H1 (cell line): ENCODE measurements around the gene VPS13C. TPM values are rescaled to one million over a fixed set of nuclear protein-coding genes. Genes with fewer than 3 reads are reported as not detected.

Experiments
- CTCF ChIA-PET: fragments of 300-600 bp; sonication (Branson Sonifier 250); formaldehyde crosslinking; loops from one replicate; lab custom pipeline; 2021; ENCODE audit not compliant: partially characterized antibody; lab: Charles Lee
- POLR2A ChIA-PET: fragments of 300-600 bp; sonication (Branson Sonifier 250); formaldehyde crosslinking; loops from one replicate; lab custom pipeline; 2021; ENCODE audit warnings: inconsistent platforms; ENCODE audit not compliant: partially characterized antibody; lab: Charles Lee
- DNase-seq, 2 experiments: peaks; one replicate each; pipeline versions ENCODE4 v3.0.0 to v3.0.0-alpha.2; 2010 to 2022; ENCODE audit warnings: low spot score in 2 of 2, low read depth in 1 of 2, mixed read lengths in 1 of 2
- FAIRE-seq: peaks from 2 replicates; lab custom pipeline; 2011; peaks lifted over from hg19 to GRCh38; lab: Jason Lieb, UNC
- H2AFZ ChIP-seq: 2 replicates; pipeline ENCODE4 v1.8.1; 2012; ENCODE audit warnings: low read length, inconsistent platforms
- H2AK5ac ChIP-seq: 2 replicates; pipeline ENCODE4 v1.6.1; 2013; ENCODE audit warnings: low read depth, low read length
- H2BK120ac ChIP-seq: replicated peaks from 2 replicates; pipeline ENCODE3; 2013; ENCODE audit warnings: low read depth, low read length, inconsistent platforms
- H2BK12ac ChIP-seq: 2 replicates; pipeline ENCODE4 v1.6.1; 2013; ENCODE audit warnings: low read depth, low read length
- H2BK15ac ChIP-seq: 2 replicates; pipeline ENCODE4 v1.6.1; 2013; ENCODE audit warnings: low read length
- H2BK20ac ChIP-seq: 2 replicates; pipeline ENCODE4 v1.6.1; 2013; ENCODE audit warnings: low read length
- H2BK5ac ChIP-seq: 2 replicates; pipeline ENCODE4 v1.6.1; 2013; ENCODE audit warnings: low read depth, low read length
- H3K14ac ChIP-seq: 2 replicates; pipeline ENCODE4 v1.6.1; 2013; ENCODE audit warnings: inconsistent platforms; ENCODE audit not compliant: insufficient read length
- H3K18ac ChIP-seq: 2 replicates; pipeline ENCODE4 v1.6.1; 2013; ENCODE audit warnings: low read length; ENCODE audit errors: extremely low read depth
- H3K23ac ChIP-seq: 2 replicates; pipeline ENCODE4 v1.6.1; 2013; ENCODE audit warnings: inconsistent platforms; ENCODE audit not compliant: insufficient read length
- H3K23me2 ChIP-seq: 2 replicates; pipeline ENCODE4 v1.6.1; 2013; ENCODE audit warnings: low read depth, low read length
- H3K27ac ChIP-seq: 2 replicates; pipeline ENCODE4 v1.6.1; 2011; ENCODE audit warnings: low read depth, low read length, inconsistent platforms
- H3K27me3 ChIP-seq, 4 experiments: replicated peaks in 1 of 4; 1 replicate in 1 of 4; 2 replicates in 3 of 4; pipeline versions ENCODE4 v1.6.1 to v1.8.1; 2011 to 2013; ENCODE audit warnings: low read length in 3 of 4, mild to moderate bottlenecking in 3 of 4, inconsistent platforms in 2 of 4, mixed read lengths in 2 of 4, moderate library complexity in 1 of 4; ENCODE audit not compliant: control insufficient read depth in 3 of 4, insufficient read depth in 3 of 4; ENCODE audit errors: extremely low read depth in 1 of 4
- H3K36me3 ChIP-seq, 4 experiments: 2 replicates each; pipeline versions ENCODE4 v1.6.1 to v1.8.1; 2011 to 2013; ENCODE audit warnings: mild to moderate bottlenecking in 4 of 4, low read length in 3 of 4, moderate library complexity in 2 of 4, control low read depth in 1 of 4, inconsistent platforms in 1 of 4; ENCODE audit not compliant: insufficient read depth in 4 of 4, control insufficient read depth in 2 of 4
- H3K4ac ChIP-seq: replicated peaks from 2 replicates; pipeline ENCODE3; 2013; ENCODE audit warnings: low read length, low read depth, mixed read lengths, inconsistent platforms; ENCODE audit not compliant: insufficient read length
- H3K4me1 ChIP-seq, 4 experiments: replicated peaks in 1 of 4; 1 replicate in 1 of 4; 2 replicates in 3 of 4; pipeline versions ENCODE4 v1.6.1 to v1.8.1; 2011 to 2013; ENCODE audit warnings: low read length in 3 of 4, inconsistent platforms in 2 of 4, mixed read lengths in 1 of 4; ENCODE audit not compliant: insufficient read depth in 4 of 4, control insufficient read depth in 3 of 4
- H3K4me2 ChIP-seq, 2 experiments: 2 replicates each; pipeline versions ENCODE4 v1.6.1 to v1.8.1; 2011 to 2013; ENCODE audit warnings: low read depth in 2 of 2, low read length in 2 of 2, control low read depth in 1 of 2, inconsistent platforms in 1 of 2, mild to moderate bottlenecking in 1 of 2; ENCODE audit not compliant: insufficient read depth in 1 of 2
- H3K4me3 ChIP-seq, 4 experiments: fragments of 200-600, 300-600 bp in 1 of 4; sonication (generic), shearing (Covaris generic), sonication (Bioruptor Twin) in 1 of 4; 2 replicates each; pipeline versions ENCODE4 v1.5.1 to v1.8.1; 2011 to 2016; ENCODE audit warnings: low read length in 4 of 4, low read depth in 3 of 4, control low read depth in 2 of 4, inconsistent platforms in 2 of 4, mild to moderate bottlenecking in 2 of 4, mixed read lengths in 1 of 4, moderate library complexity in 1 of 4; ENCODE audit not compliant: insufficient read depth in 2 of 4; ENCODE audit errors: extremely low read depth in 1 of 4
- H3K56ac ChIP-seq: replicated peaks from 2 replicates; pipeline ENCODE3; 2013; ENCODE audit warnings: low read depth, mild to moderate bottlenecking, mixed read lengths, low read length, inconsistent platforms; ENCODE audit not compliant: insufficient read length
- H3K79me1 ChIP-seq: 2 replicates; pipeline ENCODE4 v1.6.1; 2013; ENCODE audit warnings: low read depth, low read length, control low read depth
- H3K79me2 ChIP-seq, 2 experiments: 2 replicates each; pipeline versions ENCODE4 v1.6.1 to v1.8.1; 2012 to 2013; ENCODE audit warnings: low read length in 2 of 2, mild to moderate bottlenecking in 2 of 2, inconsistent platforms in 1 of 2; ENCODE audit not compliant: insufficient read depth in 2 of 2, control insufficient read depth in 1 of 2
- H3K9ac ChIP-seq, 4 experiments: replicated peaks in 1 of 4; 1 replicate in 1 of 4; 2 replicates in 3 of 4; pipeline versions ENCODE4 v1.6.1 to v1.8.1; 2011 to 2013; ENCODE audit warnings: low read depth in 3 of 4, low read length in 3 of 4, control low read depth in 2 of 4, mild to moderate bottlenecking in 2 of 4, moderate library complexity in 2 of 4, inconsistent platforms in 1 of 4; ENCODE audit errors: extremely low read depth in 1 of 4
- H3K9me3 ChIP-seq, 2 experiments: 2 replicates each; pipeline versions ENCODE4 v1.6.1 to v1.8.1; 2012 to 2013; ENCODE audit warnings: mild to moderate bottlenecking in 2 of 2, moderate library complexity in 2 of 2, control low read depth in 1 of 2, inconsistent platforms in 1 of 2, low read depth in 1 of 2, low read length in 1 of 2, mixed read lengths in 1 of 2; ENCODE audit not compliant: insufficient read depth in 2 of 2
- H4K20me1 ChIP-seq, 2 experiments: replicated peaks in 1 of 2; 2 replicates each; pipeline versions ENCODE3 to v1.8.1; 2011 to 2013; ENCODE audit warnings: inconsistent platforms in 2 of 2, low read length in 2 of 2, mild to moderate bottlenecking in 1 of 2; ENCODE audit not compliant: insufficient read depth in 2 of 2, control insufficient read depth in 1 of 2
- H4K5ac ChIP-seq: 2 replicates; pipeline ENCODE4 v1.6.1; 2013; ENCODE audit warnings: low read length, low read depth, mixed read lengths, inconsistent platforms; ENCODE audit not compliant: insufficient read length
- H4K8ac ChIP-seq: 2 replicates; pipeline ENCODE4 v1.8.0; 2013; ENCODE audit warnings: mild to moderate bottlenecking, moderate library complexity, low read length, inconsistent platforms; ENCODE audit not compliant: insufficient read depth; ENCODE audit errors: extremely low read depth
- H4K91ac ChIP-seq: replicated peaks from 2 replicates; pipeline ENCODE3; 2013; ENCODE audit warnings: low read length, mixed read lengths, inconsistent platforms; ENCODE audit not compliant: insufficient read length
- EGR1 ChIP-seq: IDR thresholded peaks from 2 replicates; pipeline ENCODE4 v1.6.1; 2011; ENCODE audit warnings: low read depth, low read length, borderline replicate concordance
- FOSL1 ChIP-seq: IDR thresholded peaks from 2 replicates; pipeline ENCODE4 v1.6.1; 2011; ENCODE audit warnings: mild to moderate bottlenecking, low read depth, low read length, moderate library complexity; ENCODE audit not compliant: insufficient read depth
- GTF2F1 ChIP-seq: IDR thresholded peaks from 2 replicates; pipeline ENCODE4 v1.6.1; 2012; ENCODE audit warnings: low read depth, low read length, improper control_type of control experiment, borderline replicate concordance
- JUND ChIP-seq: IDR thresholded peaks from 2 replicates; pipeline ENCODE4 v1.6.1; 2011; ENCODE audit warnings: mild to moderate bottlenecking, improper control_type of control experiment, low read length
- NANOG ChIP-seq: IDR thresholded peaks from 2 replicates; pipeline ENCODE4 v1.6.1; 2011; ENCODE audit warnings: low read length, low read depth, mild to moderate bottlenecking, inconsistent platforms; ENCODE audit not compliant: insufficient read depth, poor library complexity, severe bottlenecking
- PHF8 ChIP-seq: fragments of 200-600 bp; sonication (generic); conservative IDR thresholded peaks from 2 replicates; pipeline ENCODE4 v1.7.1; 2012; ENCODE audit warnings: low read depth, mild to moderate bottlenecking, inconsistent platforms, low read length, moderate library complexity
- RBBP5 ChIP-seq: IDR thresholded peaks from 2 replicates; pipeline ENCODE4 v1.7.1; 2012; ENCODE audit warnings: low read depth, mild to moderate bottlenecking, inconsistent platforms, low read length, moderate library complexity, borderline replicate concordance
- SIX5 ChIP-seq: IDR thresholded peaks from 2 replicates; pipeline ENCODE4 v1.6.1; 2011; ENCODE audit warnings: mild to moderate bottlenecking, low read depth, low read length
- TCF12 ChIP-seq: IDR thresholded peaks from 2 replicates; pipeline ENCODE4 v1.6.1; 2011; ENCODE audit warnings: low read depth, mild to moderate bottlenecking, low read length
- TEAD4 ChIP-seq: IDR thresholded peaks from 2 replicates; pipeline ENCODE4 v1.6.1; 2012; ENCODE audit warnings: low read depth, low read length, inconsistent platforms, mixed read lengths
- WGBS, 2 experiments: shearing (Covaris generic) in 1 of 2; methylation state at CpG; one replicate each; pipeline versions ENCODE4 v1.1.6 to v1.1.7; 2013 to 2015; ENCODE audit warnings: low lambda C conversion rate in 2 of 2, mixed read lengths in 2 of 2, inconsistent platforms in 1 of 2, low coverage in 1 of 2, missing lambda C conversion rate in 1 of 2; ENCODE audit not compliant: insufficient replicate concordance in 2 of 2, insufficient coverage in 1 of 2, insufficient read length in 1 of 2; ENCODE audit errors: extremely low coverage in 1 of 2, missing lambda C conversion rate in 1 of 2; 5-methylcytosine and 5-hydroxymethylcytosine counted together
- polyA plus RNA-seq, 7 experiments: library from polyadenylated mRNA; depleted of rRNA in 3 of 7; stranded (reverse) in 5 of 7; unstranded in 2 of 7; fragments of >200 nt in 5 of 7; fragments of 200-250 nt in 2 of 7; gene quantifications; 1 replicate in 5 of 7; 2 replicates in 1 of 7; 4 replicates in 1 of 7; pipeline versions ENCODE4 v1.2.1 to v1.2.3, GENCODE V29; 2011 to 2013; ENCODE audit warnings: missing spikeins in 2 of 7, mixed read lengths in 2 of 7
- total RNA-seq: library from RNA; stranded (reverse); fragmentation: NEBNext Ultra II Directional; extraction: Animal tissue kit (Norgen Biotek cat#: 25700); gene quantifications from 2 replicates; pipeline ENCODE4 v1.2.1, GENCODE V29; 2021
- TF ChIP-seq, protein P1 (sequence below): IDR thresholded peaks from 2 replicates; pipeline ENCODE4 v1.6.1; 2012; ENCODE audit warnings: low read length, inconsistent platforms
- TF ChIP-seq, protein P2 (sequence below): IDR thresholded peaks from 2 replicates; pipeline ENCODE4 v1.6.1; 2012; ENCODE audit warnings: inconsistent platforms

Gene VPS13C
- total and polyA plus RNA-seq, 2 of the 8 experiments (the other 6 are each of a cell fraction or from before 2014, with no cell fraction given): 4.8 to 18.8 TPM

DNA sequence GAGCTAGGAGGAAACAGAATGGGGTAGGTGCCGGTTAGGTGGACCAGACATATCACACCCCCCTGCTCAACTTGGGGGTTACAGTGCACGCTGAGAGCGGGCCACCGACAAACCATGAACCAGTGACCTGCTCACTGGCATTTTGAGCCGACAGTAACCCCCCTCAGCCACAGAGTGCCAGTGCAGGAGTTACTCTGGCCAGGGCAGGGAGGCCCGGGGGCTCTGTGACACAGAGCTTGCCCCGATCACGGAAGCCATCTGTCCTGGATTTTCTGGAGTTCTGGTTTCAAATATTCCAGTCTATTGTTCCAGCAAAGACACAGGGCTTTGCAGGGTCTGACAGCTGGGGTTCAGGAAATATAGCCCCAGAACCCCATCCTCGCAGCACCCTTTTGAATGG is 225.2 kb downstream of the VPS13C start:
- H3K4me1 ChIP-seq: peaks cover 0 to 9% (median under 1%) of the 10 kb centered on the region in 4 experiments; a peak in 5 of 7 replicates
- no peaks in the 10 kb centered on the region for H3K79me2 ChIP-seq
- peak overlapping the region; percentile 93; the same call in 1 of the 2 replicates for H2AFZ ChIP-seq
- no peak overlapping the region for H2AK5ac ChIP-seq
- CTCF ChIA-PET: interaction anchor here (0.6 to 4.9 kb wide), 57 partner anchors 11 to 1247 kb away, joined by 3 to 56 read pairs (median 4); no protein-coding TSS in a partner anchor
- H2BK20ac ChIP-seq: no peak overlapping the region
- no peak for DNase-seq
- H3K14ac ChIP-seq: no peak overlapping the region
- H3K23ac ChIP-seq: no peak overlapping the region
- H3K56ac ChIP-seq: no peak overlapping the region
- 0 out of 2 replicates have a peak overlapping the region, but pooled peaks have one; percentile 0 for H2BK5ac ChIP-seq
- 0 out of 2 replicates have a peak overlapping the region, but pooled peaks have one; percentile 51 for H2BK12ac ChIP-seq
- 0 out of 2 replicates have a peak overlapping the region, but pooled peaks have one; percentile 72 for H2BK15ac ChIP-seq
- H3K4me2 ChIP-seq: peak overlapping the region in 1 of 2 experiments; percentile 56; a peak in 2 of 4 replicates
- H3K9ac ChIP-seq: no peak overlapping the region
- H3K27ac ChIP-seq: no peak overlapping the region
- POLR2A ChIA-PET: no interaction called here
- no peak overlapping the region for H4K91ac ChIP-seq
- H3K4ac ChIP-seq: no peak overlapping the region
- no peak overlapping the region for H3K18ac ChIP-seq
- H3K79me1 ChIP-seq: no peaks in the 10 kb centered on the region
- 96% methylated on average over 8 of the region's 9 CpGs; no CpG with 5 or more reads in 1 of the 2 experiments for WGBS, 2 experiments
- no peak overlapping the region for H3K4me3 ChIP-seq
- no peak overlapping the region for H2BK120ac ChIP-seq
- FAIRE-seq: no peak
- no peaks in the 10 kb centered on the region for H3K36me3 ChIP-seq
- no peak overlapping the region for H4K5ac ChIP-seq
- no peaks in the 10 kb centered on the region for H3K9me3 ChIP-seq
- H3K27me3 ChIP-seq: no peaks in the 10 kb centered on the region
- no peak overlapping the region for H4K8ac ChIP-seq
- H3K23me2 ChIP-seq: no peaks in the 10 kb centered on the region
- H4K20me1 ChIP-seq: no peaks in the 10 kb centered on the region
- TF ChIP-seq RBBP5: no peak
- TF ChIP-seq GTF2F1: no peak
- no peak for TF ChIP-seq TEAD4
- TF ChIP-seq, protein P1, sequence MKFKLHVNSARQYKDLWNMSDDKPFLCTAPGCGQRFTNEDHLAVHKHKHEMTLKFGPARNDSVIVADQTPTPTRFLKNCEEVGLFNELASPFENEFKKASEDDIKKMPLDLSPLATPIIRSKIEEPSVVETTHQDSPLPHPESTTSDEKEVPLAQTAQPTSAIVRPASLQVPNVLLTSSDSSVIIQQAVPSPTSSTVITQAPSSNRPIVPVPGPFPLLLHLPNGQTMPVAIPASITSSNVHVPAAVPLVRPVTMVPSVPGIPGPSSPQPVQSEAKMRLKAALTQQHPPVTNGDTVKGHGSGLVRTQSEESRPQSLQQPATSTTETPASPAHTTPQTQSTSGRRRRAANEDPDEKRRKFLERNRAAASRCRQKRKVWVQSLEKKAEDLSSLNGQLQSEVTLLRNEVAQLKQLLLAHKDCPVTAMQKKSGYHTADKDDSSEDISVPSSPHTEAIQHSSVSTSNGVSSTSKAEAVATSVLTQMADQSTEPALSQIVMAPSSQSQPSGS: no peak
- TF ChIP-seq, protein P2, sequence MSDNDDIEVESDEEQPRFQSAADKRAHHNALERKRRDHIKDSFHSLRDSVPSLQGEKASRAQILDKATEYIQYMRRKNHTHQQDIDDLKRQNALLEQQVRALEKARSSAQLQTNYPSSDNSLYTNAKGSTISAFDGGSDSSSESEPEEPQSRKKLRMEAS: no peak
- TF ChIP-seq SIX5: no peak
- TF ChIP-seq FOSL1: no peak
- no peak for TF ChIP-seq NANOG
- no peak for TF ChIP-seq JUND
- TF ChIP-seq TCF12: no peak
- TF ChIP-seq EGR1: no peak
- no peak for TF ChIP-seq PHF8
